IMR-90 (cell line): Measurements from ENCODE around the gene WDR43. TPM values are rescaled to one million over a fixed set of nuclear protein-coding genes. Genes with fewer than 3 reads are reported as not detected.

Experiments
- ATAC-seq: fragments of 200-7000 bp; cut with Tn5 transposase; 2 replicates; pipeline ENCODE4 v1.9.1; 2020; ENCODE audit warnings: low read depth, mild to moderate bottlenecking, moderate library complexity
- BruUV-seq: library from RNA; stranded (reverse); fragments of 400-500 nt; replicated peaks from 2 replicates; lab custom pipeline; 2021; lab: Mats Ljungman, UMichigan
- CTCF ChIA-PET: fragments of 300-600 bp; formaldehyde crosslinking; extraction: SDS; loops from one replicate; lab custom pipeline; 2021; ENCODE audit warnings: antibody characterized with exemption; lab: Yijun Ruan, JAX
- POLR2A ChIA-PET: fragments of 300-600 bp; sonication (Branson Sonifier 250); formaldehyde crosslinking; loops from one replicate; lab custom pipeline; 2022; ENCODE audit warnings: antibody characterized with exemption; ENCODE audit not compliant: unreplicated experiment; lab: Charles Lee
- DNase-seq: peaks from one replicate; pipeline ENCODE4 v3.0.0; 2013
- H2AFZ ChIP-seq: replicated peaks from 2 replicates; pipeline ENCODE3; 2013; ENCODE audit warnings: low read length, mild to moderate bottlenecking; ENCODE audit not compliant: poor library complexity
- H2AK5ac ChIP-seq: 2 replicates; pipeline ENCODE4 v1.6.1; 2013; ENCODE audit warnings: low read depth, low read length, inconsistent platforms
- H2AK9ac ChIP-seq: replicated peaks from 2 replicates; pipeline ENCODE3; 2013; ENCODE audit warnings: mild to moderate bottlenecking, low read depth, low read length, moderate library complexity; ENCODE audit not compliant: poor library complexity
- H2BK120ac ChIP-seq: 2 replicates; pipeline ENCODE4 v1.6.1; 2013; ENCODE audit warnings: low read depth, low read length, inconsistent platforms
- H2BK15ac ChIP-seq: 3 replicates; pipeline ENCODE4 v1.6.1; 2013; ENCODE audit warnings: low read depth, low read length, inconsistent platforms
- H2BK20ac ChIP-seq: 2 replicates; pipeline ENCODE4 v1.6.1; 2013; ENCODE audit warnings: low read depth, mild to moderate bottlenecking, inconsistent platforms, low read length, moderate library complexity
- H2BK5ac ChIP-seq: 2 replicates; pipeline ENCODE4 v1.6.1; 2013; ENCODE audit warnings: mild to moderate bottlenecking, low read depth, low read length, inconsistent platforms; ENCODE audit not compliant: poor library complexity, severe bottlenecking
- H3K14ac ChIP-seq: replicated peaks from 2 replicates; pipeline ENCODE4 v1.6.1; 2013; ENCODE audit warnings: low read depth, low read length, inconsistent platforms
- H3K18ac ChIP-seq: 2 replicates; pipeline ENCODE4 v1.6.1; 2013; ENCODE audit warnings: low read depth, low read length, control low read depth
- H3K23ac ChIP-seq: 2 replicates; pipeline ENCODE4 v1.6.1; 2013; ENCODE audit warnings: low read depth, low read length, inconsistent platforms
- H3K27ac ChIP-seq: 2 replicates; pipeline ENCODE4 v1.5.1; 2013; ENCODE audit warnings: mild to moderate bottlenecking, control low read depth, low read length; ENCODE audit not compliant: insufficient read depth
- H3K27me3 ChIP-seq: 2 replicates; pipeline ENCODE4 v1.6.1; 2013; ENCODE audit warnings: low read length; ENCODE audit not compliant: control insufficient read depth, insufficient read depth
- H3K36me3 ChIP-seq: 2 replicates; pipeline ENCODE4 v1.6.1; 2013; ENCODE audit warnings: low read length, mixed read lengths; ENCODE audit not compliant: control insufficient read depth, insufficient read depth
- H3K4ac ChIP-seq: 2 replicates; pipeline ENCODE4 v1.6.1; 2013; ENCODE audit warnings: low read depth, low read length, inconsistent platforms
- H3K4me1 ChIP-seq: 2 replicates; pipeline ENCODE4 v1.6.1; 2013; ENCODE audit warnings: low read length, mixed read lengths; ENCODE audit not compliant: control insufficient read depth, insufficient read depth
- H3K4me2 ChIP-seq: 2 replicates; pipeline ENCODE4 v1.6.1; 2013; ENCODE audit warnings: low read depth, mild to moderate bottlenecking, control low read depth, low read length, moderate library complexity
- H3K4me3 ChIP-seq: 2 replicates; pipeline ENCODE4 v1.5.1; 2013; ENCODE audit warnings: low read depth, mild to moderate bottlenecking, control low read depth, low read length, moderate library complexity; ENCODE audit not compliant: insufficient read depth
- H3K56ac ChIP-seq: 2 replicates; pipeline ENCODE4 v1.6.1; 2013; ENCODE audit warnings: low read length, inconsistent platforms; ENCODE audit not compliant: insufficient read depth; ENCODE audit errors: extremely low read depth
- H3K79me1 ChIP-seq, 2 experiments: 2 replicates each; pipeline ENCODE4 v1.6.1; 2013; ENCODE audit warnings: low read length in 2 of 2, inconsistent platforms in 1 of 2, low read depth in 1 of 2
- H3K9ac ChIP-seq: 2 replicates; pipeline ENCODE4 v1.6.1; 2013; ENCODE audit warnings: low read depth, low read length, control low read depth
- H3K9me1 ChIP-seq: 2 replicates; pipeline ENCODE4 v1.6.1; 2013; ENCODE audit warnings: low read length, inconsistent platforms; ENCODE audit not compliant: insufficient read depth
- H3K9me3 ChIP-seq: 2 replicates; pipeline ENCODE4 v1.6.1; 2013; ENCODE audit warnings: low read length; ENCODE audit not compliant: control insufficient read depth, insufficient read depth
- H4K20me1 ChIP-seq: 2 replicates; pipeline ENCODE4 v1.6.1; 2013; ENCODE audit warnings: low read length, inconsistent platforms; ENCODE audit not compliant: insufficient read depth
- H4K5ac ChIP-seq: 2 replicates; pipeline ENCODE4 v1.6.1; 2013; ENCODE audit warnings: mild to moderate bottlenecking, low read depth, low read length, control low read depth
- H4K8ac ChIP-seq, 2 experiments: 2 replicates each; pipeline ENCODE4 v1.6.1; 2013; ENCODE audit warnings: low read depth in 2 of 2, low read length in 2 of 2, control low read depth in 1 of 2, inconsistent platforms in 1 of 2
- H4K91ac ChIP-seq: 2 replicates; pipeline ENCODE4 v1.6.1; 2013; ENCODE audit warnings: low read depth, low read length, inconsistent platforms; ENCODE audit not compliant: insufficient read depth
- CEBPB ChIP-seq: IDR thresholded peaks from 2 replicates; pipeline ENCODE4 v1.6.1; 2012; ENCODE audit warnings: low read depth, low read length, improper control_type of control experiment
- MAZ ChIP-seq: IDR thresholded peaks from 2 replicates; pipeline ENCODE4 v1.6.1; 2012; ENCODE audit warnings: low read depth, mild to moderate bottlenecking, low read length, improper control_type of control experiment, moderate library complexity, borderline replicate concordance
- MXI1 ChIP-seq: IDR thresholded peaks from 2 replicates; pipeline ENCODE4 v1.6.1; 2012; ENCODE audit warnings: low read depth, mild to moderate bottlenecking, low read length, moderate library complexity, borderline replicate concordance
- POLR2A ChIP-seq: IDR thresholded peaks from 2 replicates; pipeline ENCODE4 v1.6.1; 2012; ENCODE audit warnings: mild to moderate bottlenecking, low read depth, low read length
- SMC3 ChIP-seq: fragments of 150-350 bp; IDR thresholded peaks from 2 replicates; pipeline ENCODE4 v1.6.1; 2016; ENCODE audit warnings: low read depth, mild to moderate bottlenecking, antibody characterized with exemption, low read length, moderate library complexity
- USF2 ChIP-seq: fragments of 150-350 bp; IDR thresholded peaks from 2 replicates; pipeline ENCODE4 v1.6.1; 2017; ENCODE audit warnings: mild to moderate bottlenecking, antibody characterized with exemption, low read length, low read depth
- WGBS, 2 experiments: methylation state at CpG; one replicate each; pipeline versions ENCODE4 v1.1.5 to v1.1.7; 2013; ENCODE audit warnings: missing lambda C conversion rate in 2 of 2; ENCODE audit not compliant: insufficient read length in 1 of 2; ENCODE audit errors: extremely low coverage in 2 of 2; 5-methylcytosine and 5-hydroxymethylcytosine counted together
- dilution Hi-C: fragments of 300-500 bp; cut with HindIII; formaldehyde crosslinking; loops from one replicate; pipeline ENCODE4 v1.14.3; 2018; ENCODE audit warnings: low sequenced_read_pairs; ENCODE audit not compliant: unreplicated experiment
- in situ Hi-C: fragments of 300-500 bp; cut with MboI; formaldehyde crosslinking; loops from 3 replicates; pipeline ENCODE4 v1.14.3; 2019; ENCODE audit warnings: low sequenced_read_pairs, inconsistent platforms, mixed read lengths
- intact Hi-C: fragments of 100-400 bp; cut with micrococcal nuclease; formaldehyde crosslinking; loops from 2 replicates; pipeline ENCODE4 v1.10.0; 2022
- polyA plus RNA-seq, 3 experiments: library from polyadenylated mRNA; depleted of rRNA; stranded (reverse); fragments of >200 nt; gene quantifications; 2 replicates each; pipeline ENCODE4 v1.2.3, GENCODE V29; 2012; ENCODE audit warnings: low replicate concordance in 1 of 3
- total RNA-seq: library from RNA; depleted of rRNA; stranded (reverse); fragments of >200 nt; gene quantifications from 2 replicates; pipeline ENCODE4 v1.2.3, GENCODE V29; 2012

Gene WDR43
- total and polyA plus RNA-seq, 2 of the 4 experiments (the other 2 are of a cell fraction) = 40.3 to 300 TPM

- in situ Hi-C loops = no loop called here
- H3K9me3 ChIP-seq = no peaks in the 10 kb centered on the region
- no peak for TF ChIP-seq CEBPB
- no peak for TF ChIP-seq POLR2A
- no peak for TF ChIP-seq MXI1
- TF ChIP-seq USF2 = no peak
- TF ChIP-seq SMC3 = no peak
- TF ChIP-seq MAZ = no peak
- peak overlapping the region; percentile 16 for H2BK120ac ChIP-seq
- dilution Hi-C loops = no loop called here
- H3K9me1 ChIP-seq = peaks cover 4% of the 10 kb centered on the region; the same call in 1 of the 2 replicates
- peaks cover 18% of the 10 kb centered on the region for H3K4me1 ChIP-seq
- DNase-seq (no peak), ATAC-seq (no peak)
- H2AK9ac ChIP-seq = no peak overlapping the region
- H3K18ac ChIP-seq = peak overlapping the region; percentile 48
- no peak overlapping the region for H3K56ac ChIP-seq
- H4K8ac ChIP-seq = peak overlapping the region in 1 of 2 experiments; percentile 21; a peak in 1 of 4 replicates
- peak overlapping the region; percentile 44 for H4K5ac ChIP-seq
- H2AFZ ChIP-seq = peak overlapping the region; percentile 26
- BruUV-seq = no TSS peak
- H3K9ac ChIP-seq = no peak overlapping the region
- H3K27me3 ChIP-seq = peaks cover 2% of the 10 kb centered on the region
- ChIA-PET POLR2A (no interaction called here), CTCF (no interaction called here)
- H3K4me2 ChIP-seq = no peak overlapping the region; the same call in 1 of the 2 replicates
- H2BK20ac ChIP-seq = peak overlapping the region; percentile 35
- H2BK5ac ChIP-seq = peak overlapping the region; percentile 6
- WGBS, 2 experiments = no CpG with 5 or more reads among the region's 16 CpGs
- no peak overlapping the region for H3K4me3 ChIP-seq
- intact Hi-C loops = no loop called here
- H2BK15ac ChIP-seq = peak overlapping the region; percentile 64; the same call in 1 of the 3 replicates
- peak overlapping the region; percentile 69 for H2AK5ac ChIP-seq
- peak overlapping the region; percentile 31; the same call in 1 of the 2 replicates for H4K91ac ChIP-seq
- H3K23ac ChIP-seq = 0 out of 2 replicates have a peak overlapping the region, but pooled peaks have one; percentile 8
- peak overlapping the region; percentile 85; the same call in 1 of the 2 replicates for H3K14ac ChIP-seq
- H3K4ac ChIP-seq = peak overlapping the region; percentile 67
- peak overlapping the region; percentile 26; the same call in 1 of the 2 replicates for H3K27ac ChIP-seq
- H3K79me1 ChIP-seq = no peaks in the 10 kb centered on the region
- H4K20me1 ChIP-seq = no peaks in the 10 kb centered on the region
- no peaks in the 10 kb centered on the region for H3K36me3 ChIP-seq
Measured at GRCh38 chr2:28990445-28990844, 96.0 kb downstream of the WDR43 start.
